ENCODE results near the gene MPO.

The MPO gene

GRCh38 chr17:58229384-58229783 lies 51.4 kb downstream of the MPO start:
- DNase-seq, result no peak

GRCh38 chr17:58228679-58229078 lies 52.1 kb downstream of the MPO start:
- DNase-seq, result no peak

DNA sequence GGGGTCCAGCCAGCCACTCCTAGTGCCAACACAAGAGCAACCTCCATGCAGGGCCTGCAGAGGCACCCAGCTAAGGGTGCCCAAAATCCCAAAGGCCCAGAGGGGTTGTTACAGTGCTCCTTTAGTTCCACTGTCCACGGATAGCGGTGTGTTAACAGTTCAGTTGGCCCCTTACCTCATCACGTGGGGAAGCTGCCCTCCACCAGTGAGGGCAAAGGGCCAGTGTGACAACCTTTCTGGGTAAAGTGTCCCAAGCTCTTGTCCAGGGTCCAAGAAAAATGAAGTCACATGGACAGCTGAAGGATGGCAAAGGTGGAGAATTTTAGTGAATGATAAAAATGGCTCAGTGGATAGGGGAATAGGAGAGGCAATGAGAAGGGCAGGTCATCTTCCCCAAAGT lies 53.0 kb downstream of the MPO start:
- DNase-seq, result no peak

- DNase-seq, result no peak
Measured at GRCh38 chr17:58224315-58224714, 56.4 kb downstream of the MPO start.

Measured in central memory CD4-positive, alpha-beta T cell (primary cell).